Epithelial cell of esophagus (primary cell): ENCODE measurements around the gene MBNL1.

Experiments used
- DNase-seq: peaks from one replicate; pipeline ENCODE4 v3.0.0; 2010; ENCODE audit warnings: low read depth
- H3K4me3 ChIP-seq: 2 replicates; pipeline ENCODE4 v1.5.1; 2011; ENCODE audit warnings: mild to moderate bottlenecking, low read length, control low read depth
- TF ChIP-seq, protein P1 (sequence below): IDR thresholded peaks from 2 replicates; pipeline ENCODE4 v1.5.1; 2011; ENCODE audit warnings: low read depth, mild to moderate bottlenecking, low read length, control low read depth, inconsistent platforms; ENCODE audit not compliant: insufficient read depth; ENCODE audit errors: missing control alignments

MBNL1 gene

DNA sequence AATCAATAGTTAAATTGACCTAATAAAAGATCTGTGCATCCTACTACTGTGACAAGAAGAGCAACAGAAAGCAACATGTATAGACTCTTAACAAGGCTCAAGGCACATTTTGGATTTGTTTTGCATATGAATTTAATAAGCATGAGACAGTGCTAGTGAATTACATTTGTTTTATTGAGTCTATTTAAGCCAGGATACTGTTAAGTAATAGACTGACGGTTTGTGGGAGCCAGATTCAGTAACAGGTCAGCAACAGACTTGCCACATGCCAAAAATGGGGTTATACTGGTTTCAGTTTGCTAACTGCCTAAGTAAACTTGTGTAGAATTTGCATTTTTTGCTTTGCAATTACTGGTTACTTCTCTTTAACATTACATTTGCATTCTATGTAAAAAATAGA lies 54.0 kb downstream of the MBNL1 start:
- peak; percentile 21 for DNase-seq
- TF ChIP-seq, protein P1, sequence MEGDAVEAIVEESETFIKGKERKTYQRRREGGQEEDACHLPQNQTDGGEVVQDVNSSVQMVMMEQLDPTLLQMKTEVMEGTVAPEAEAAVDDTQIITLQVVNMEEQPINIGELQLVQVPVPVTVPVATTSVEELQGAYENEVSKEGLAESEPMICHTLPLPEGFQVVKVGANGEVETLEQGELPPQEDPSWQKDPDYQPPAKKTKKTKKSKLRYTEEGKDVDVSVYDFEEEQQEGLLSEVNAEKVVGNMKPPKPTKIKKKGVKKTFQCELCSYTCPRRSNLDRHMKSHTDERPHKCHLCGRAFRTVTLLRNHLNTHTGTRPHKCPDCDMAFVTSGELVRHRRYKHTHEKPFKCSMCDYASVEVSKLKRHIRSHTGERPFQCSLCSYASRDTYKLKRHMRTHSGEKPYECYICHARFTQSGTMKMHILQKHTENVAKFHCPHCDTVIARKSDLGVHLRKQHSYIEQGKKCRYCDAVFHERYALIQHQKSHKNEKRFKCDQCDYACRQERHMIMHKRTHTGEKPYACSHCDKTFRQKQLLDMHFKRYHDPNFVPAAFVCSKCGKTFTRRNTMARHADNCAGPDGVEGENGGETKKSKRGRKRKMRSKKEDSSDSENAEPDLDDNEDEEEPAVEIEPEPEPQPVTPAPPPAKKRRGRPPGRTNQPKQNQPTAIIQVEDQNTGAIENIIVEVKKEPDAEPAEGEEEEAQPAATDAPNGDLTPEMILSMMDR = no peak
- no peak overlapping the region for H3K4me3 ChIP-seq

- DNase-seq = no peak
- no peak overlapping the region for H3K4me3 ChIP-seq
- TF ChIP-seq, protein P1 = no peak
Observed at GRCh38 chr3:152323834-152324233, 55.1 kb downstream of the MBNL1 start.

- no peak overlapping the region for H3K4me3 ChIP-seq
- DNase-seq = no peak
- TF ChIP-seq, protein P1 = no peak
Observed at GRCh38 chr3:152325136-152325535, 56.4 kb downstream of the MBNL1 start.

DNA sequence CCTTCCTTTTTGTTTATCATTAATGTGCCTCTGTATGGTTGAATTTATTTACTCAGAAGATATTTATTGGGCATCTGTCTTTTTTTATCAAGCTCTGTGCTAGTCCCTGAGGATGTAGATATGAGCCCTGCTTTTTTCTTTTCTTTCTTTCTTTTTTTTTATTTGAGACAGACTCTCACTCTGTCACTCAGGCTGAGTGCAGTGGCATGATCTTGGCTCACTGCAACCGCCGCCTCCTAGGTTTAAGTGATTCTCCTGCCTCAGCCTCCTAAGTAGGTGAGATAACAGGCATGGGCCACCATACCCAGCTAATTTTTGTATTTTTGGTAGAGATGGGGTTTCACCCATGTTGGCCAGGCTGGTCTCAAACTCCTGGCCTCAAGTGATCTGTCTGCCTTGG lies 58.5 kb downstream of the MBNL1 start:
- TF ChIP-seq, protein P1 = no peak
- DNase-seq = no peak
- H3K4me3 ChIP-seq = no peak overlapping the region

DNA sequence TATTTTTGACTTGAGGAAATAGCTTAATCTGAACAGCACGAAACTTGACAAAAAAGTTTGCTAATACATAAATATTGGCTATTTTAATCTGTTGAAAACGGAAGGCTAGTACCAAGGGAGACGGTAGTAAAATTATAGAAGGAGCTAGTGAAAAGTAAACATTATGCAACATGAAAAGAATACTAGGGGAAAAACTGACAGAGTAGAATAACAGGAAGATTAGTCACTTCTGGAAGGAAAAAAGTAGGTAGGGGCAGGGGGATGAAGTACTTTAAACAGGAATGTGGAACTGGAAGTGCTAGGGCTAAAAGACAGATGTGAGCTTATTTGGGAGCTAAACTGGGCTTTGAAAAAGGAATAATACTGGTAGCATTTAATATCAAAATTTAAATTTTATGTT lies 60.1 kb downstream of the MBNL1 start:
- no peak overlapping the region for H3K4me3 ChIP-seq
- TF ChIP-seq, protein P1 = no peak
- DNase-seq = peak; percentile 84

DNA sequence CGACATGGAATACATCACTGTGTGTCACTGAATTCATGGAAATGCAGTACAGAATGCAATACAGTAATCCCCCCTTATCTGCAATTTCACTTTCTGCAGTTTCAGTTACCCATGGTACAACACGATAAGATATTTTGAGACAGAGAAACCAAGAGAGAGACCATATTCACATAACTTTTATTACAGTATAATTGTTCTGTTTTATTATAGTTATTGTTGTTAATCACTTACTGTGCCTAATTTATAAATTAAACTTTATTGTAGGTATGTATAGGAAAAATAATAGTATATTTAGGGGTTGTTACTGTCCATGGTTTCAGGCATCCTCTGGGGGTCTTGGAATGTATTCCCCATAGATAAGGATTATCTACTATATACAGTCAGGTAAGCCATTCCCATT lies 61.8 kb downstream of the MBNL1 start:
- no peak for DNase-seq
- TF ChIP-seq, protein P1 = no peak
- H3K4me3 ChIP-seq = no peak overlapping the region

DNA sequence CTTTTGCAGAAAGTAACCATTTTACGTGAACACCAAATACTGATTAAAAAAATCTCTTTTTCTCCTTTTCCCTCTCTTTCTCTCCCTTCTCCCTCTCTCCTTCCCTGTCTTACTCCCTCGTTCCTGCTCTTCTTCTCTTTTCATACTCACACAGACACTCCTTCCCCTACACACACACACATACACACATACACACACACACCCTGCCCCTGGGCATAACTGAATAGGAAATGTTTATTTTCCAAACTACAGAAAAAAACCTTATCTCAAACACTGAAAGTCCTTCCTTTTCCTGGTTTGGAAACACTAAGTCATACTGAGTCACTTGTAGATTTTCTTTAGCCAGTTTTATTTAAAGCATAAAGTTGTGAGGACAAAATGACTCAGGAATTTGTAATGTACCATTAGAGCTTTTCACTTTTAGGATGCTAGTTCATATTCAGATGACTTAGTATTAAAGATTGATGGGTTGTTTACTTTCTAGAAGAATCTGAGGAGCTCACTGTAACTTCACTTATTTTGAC lies 62.4 kb downstream of the MBNL1 start:
- TF ChIP-seq, protein P1 = no peak
- no peak overlapping the region for H3K4me3 ChIP-seq
- peak; percentile 89 for DNase-seq
